Liver (tissue), 9 donors: Measurements from ENCODE around the gene CLCN7. TPM values are rescaled to one million over a fixed set of nuclear protein-coding genes. Genes with fewer than 3 reads are reported as not detected.

ENCODE experiments used
- DNase-seq: peaks from one replicate; pipeline ENCODE4 v3.0.0-alpha.2; 2017; ENCODE audit warnings: low spot score
- H3K27ac ChIP-seq, 2 donors: one replicate each; pipeline ENCODE4 v1.7.0; 2013; ENCODE audit warnings: inconsistent platforms in 2 of 2, low read length in 2 of 2, control low read depth in 1 of 2, low read depth in 1 of 2, mild to moderate bottlenecking in 1 of 2
- H3K27me3 ChIP-seq, 4 donors: one replicate each; pipeline versions ENCODE4 v1.6.1 to v1.7.0; 2013; ENCODE audit warnings: low read length in 3 of 4, inconsistent platforms in 1 of 4, mild to moderate bottlenecking in 1 of 4, moderate library complexity in 1 of 4; ENCODE audit not compliant: control insufficient read depth in 4 of 4, insufficient read depth in 4 of 4
- H3K36me3 ChIP-seq, 4 donors: one replicate each; pipeline versions ENCODE4 v1.6.1 to v1.7.0; 2013; ENCODE audit warnings: low read length in 3 of 4, mild to moderate bottlenecking in 3 of 4, low read depth in 1 of 4, moderate library complexity in 1 of 4; ENCODE audit not compliant: control insufficient read depth in 4 of 4, insufficient read depth in 3 of 4
- H3K4me1 ChIP-seq, 4 donors: one replicate each; pipeline versions ENCODE4 v1.6.1 to v1.7.0; 2013; ENCODE audit warnings: low read length in 3 of 4, mild to moderate bottlenecking in 3 of 4, moderate library complexity in 1 of 4; ENCODE audit not compliant: control insufficient read depth in 4 of 4, insufficient read depth in 4 of 4
- H3K4me3 ChIP-seq, 3 donors: one replicate each; pipeline versions ENCODE4 v1.6.1 to v1.7.0; 2013; ENCODE audit warnings: low read length in 3 of 3, control low read depth in 1 of 3, low read depth in 1 of 3, mild to moderate bottlenecking in 1 of 3
- H3K9ac ChIP-seq, 2 donors: one replicate each; pipeline ENCODE4 v1.7.0; 2013; ENCODE audit warnings: low read length in 2 of 2, mild to moderate bottlenecking in 2 of 2, moderate library complexity in 2 of 2, control low read depth in 1 of 2, low read depth in 1 of 2
- H3K9me3 ChIP-seq, 4 donors: one replicate each; pipeline versions ENCODE4 v1.6.1 to v1.7.0; 2013; ENCODE audit warnings: low read length in 3 of 4; ENCODE audit not compliant: control insufficient read depth in 4 of 4
- EGR1 ChIP-seq, 2 donors: IDR thresholded peaks; 2 replicates each; pipeline ENCODE4 v1.6.1; 2016 to 2018; ENCODE audit warnings: antibody characterized with exemption in 2 of 2, low read depth in 2 of 2
- FOXA1 ChIP-seq: IDR thresholded peaks from 2 replicates; pipeline ENCODE4 v1.6.1; 2016; ENCODE audit warnings: antibody characterized with exemption
- FOXA2 ChIP-seq: IDR thresholded peaks from 2 replicates; pipeline ENCODE4 v1.6.1; 2016; ENCODE audit warnings: antibody characterized with exemption
- GABPA ChIP-seq, 2 donors: IDR thresholded peaks in 1 of 2; conservative IDR thresholded peaks in 1 of 2; 2 replicates each; pipeline ENCODE4 v1.6.1; 2016; ENCODE audit warnings: antibody characterized with exemption in 2 of 2, mild to moderate bottlenecking in 1 of 2, moderate library complexity in 1 of 2
- HNF4A ChIP-seq, 2 donors: conservative IDR thresholded peaks; 2 replicates each; pipeline ENCODE4 v1.6.1; 2016; ENCODE audit warnings: antibody characterized with exemption in 2 of 2, mild to moderate bottlenecking in 2 of 2
- HNF4G ChIP-seq: IDR thresholded peaks from 2 replicates; pipeline ENCODE4 v1.6.1; 2016; ENCODE audit warnings: antibody characterized with exemption
- JUND ChIP-seq, 2 donors: IDR thresholded peaks; 2 replicates each; pipeline ENCODE4 v1.6.1; 2016; ENCODE audit warnings: antibody characterized with exemption in 2 of 2
- NR2F2 ChIP-seq: IDR thresholded peaks from 2 replicates; pipeline ENCODE4 v1.6.1; 2016; ENCODE audit warnings: antibody characterized with exemption
- RAD21 ChIP-seq, 2 donors: IDR thresholded peaks; 2 replicates each; pipeline ENCODE4 v1.6.1; 2016; ENCODE audit warnings: antibody characterized with exemption in 2 of 2, mild to moderate bottlenecking in 2 of 2
- RXRA ChIP-seq, 2 donors: IDR thresholded peaks; 2 replicates each; pipeline ENCODE4 v1.6.1; 2017 to 2018; ENCODE audit warnings: antibody characterized with exemption in 2 of 2, mild to moderate bottlenecking in 1 of 2
- SP1 ChIP-seq: IDR thresholded peaks from 2 replicates; pipeline ENCODE4 v1.6.1; 2018; ENCODE audit warnings: antibody characterized with exemption, mild to moderate bottlenecking
- TAF1 ChIP-seq: conservative IDR thresholded peaks from 2 replicates; pipeline ENCODE4 v1.6.1; 2016; ENCODE audit warnings: antibody characterized with exemption, mild to moderate bottlenecking
- YY1 ChIP-seq: IDR thresholded peaks from 2 replicates; pipeline ENCODE4 v1.6.1; 2016; ENCODE audit warnings: antibody characterized with exemption, mild to moderate bottlenecking
- WGBS: extraction: QIAGEN DNeasy Blood & Tissue Kit; methylation state at CpG from one replicate; pipeline ENCODE4 v1.1.7; 2013; 5-methylcytosine and 5-hydroxymethylcytosine counted together
- polyA plus RNA-seq, 2 donors: library from polyadenylated mRNA; stranded (reverse) in 1 of 2; unstranded in 1 of 2; fragments of 200-250 nt in 1 of 2; fragments of >200 nt in 1 of 2; fragmentation: Nextera tagmentation in 1 of 2; extraction: Ambion mirVana in 1 of 2; gene quantifications; one replicate each; pipeline versions ENCODE4 v1.2.1 to v1.2.3, GENCODE V29; 2013 to 2015
- total RNA-seq, 2 donors: library from RNA; depleted of rRNA; stranded (reverse); fragments of >200 nt; gene quantifications; one replicate each; pipeline ENCODE4 v1.2.3, GENCODE V29; 2014
- TF ChIP-seq, protein P1 (sequence below): IDR thresholded peaks from 2 replicates; pipeline ENCODE4 v1.6.1; 2016; ENCODE audit warnings: antibody characterized with exemption
- TF ChIP-seq, protein P2 (sequence below): IDR thresholded peaks from 2 replicates; pipeline ENCODE4 v1.6.1; 2016; ENCODE audit warnings: antibody characterized with exemption
- TF ChIP-seq, protein P3 (sequence below): IDR thresholded peaks from 2 replicates; pipeline ENCODE4 v1.6.1; 2016; ENCODE audit warnings: antibody characterized with exemption
- TF ChIP-seq, protein P4 (sequence below): fragments of 150-350 bp; IDR thresholded peaks from 2 replicates; pipeline ENCODE4 v1.5.1; 2017; ENCODE audit warnings: improper control_type of control experiment, low read depth, low read length; ENCODE audit not compliant: missing input control
- TF ChIP-seq, protein P5 (sequence below): IDR thresholded peaks from 2 replicates; pipeline ENCODE4 v1.6.1; 2016; ENCODE audit warnings: antibody characterized with exemption, mild to moderate bottlenecking
- donor health status: healthy.
- donor health status: healthy.
- donor health status: healthy.
- donor health status: healthy.
- donor health status: healthy.

The CLCN7 gene
- total and polyA plus RNA-seq, 4 donors: 13.9 to 36.2 (median 30.2) TPM

DNA sequence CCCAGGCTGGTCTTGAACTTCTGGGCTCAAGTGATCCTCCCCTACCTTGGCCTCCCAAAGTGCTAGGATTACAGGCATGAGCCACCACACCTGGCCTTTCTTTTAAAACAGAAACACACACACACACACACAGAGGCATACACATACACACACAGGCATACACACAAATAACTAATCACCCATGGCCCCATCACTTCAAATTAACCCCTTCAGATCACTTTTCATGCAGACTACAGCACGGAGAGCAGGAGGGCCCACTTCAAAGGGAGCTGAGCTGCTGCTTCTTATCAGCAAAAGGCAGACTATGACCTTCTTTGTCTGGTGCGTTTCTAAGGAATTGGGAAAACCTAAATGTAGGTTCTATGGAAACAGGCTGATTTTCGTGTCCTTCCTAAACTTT is 1.9 kb downstream of the CLCN7 start (continued):
- TF ChIP-seq, protein P1, sequence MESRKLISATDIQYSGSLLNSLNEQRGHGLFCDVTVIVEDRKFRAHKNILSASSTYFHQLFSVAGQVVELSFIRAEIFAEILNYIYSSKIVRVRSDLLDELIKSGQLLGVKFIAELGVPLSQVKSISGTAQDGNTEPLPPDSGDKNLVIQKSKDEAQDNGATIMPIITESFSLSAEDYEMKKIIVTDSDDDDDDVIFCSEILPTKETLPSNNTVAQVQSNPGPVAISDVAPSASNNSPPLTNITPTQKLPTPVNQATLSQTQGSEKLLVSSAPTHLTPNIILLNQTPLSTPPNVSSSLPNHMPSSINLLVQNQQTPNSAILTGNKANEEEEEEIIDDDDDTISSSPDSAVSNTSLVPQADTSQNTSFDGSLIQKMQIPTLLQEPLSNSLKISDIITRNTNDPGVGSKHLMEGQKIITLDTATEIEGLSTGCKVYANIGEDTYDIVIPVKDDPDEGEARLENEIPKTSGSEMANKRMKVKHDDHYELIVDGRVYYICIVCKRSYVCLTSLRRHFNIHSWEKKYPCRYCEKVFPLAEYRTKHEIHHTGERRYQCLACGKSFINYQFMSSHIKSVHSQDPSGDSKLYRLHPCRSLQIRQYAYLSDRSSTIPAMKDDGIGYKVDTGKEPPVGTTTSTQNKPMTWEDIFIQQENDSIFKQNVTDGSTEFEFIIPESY: no peak

DNA sequence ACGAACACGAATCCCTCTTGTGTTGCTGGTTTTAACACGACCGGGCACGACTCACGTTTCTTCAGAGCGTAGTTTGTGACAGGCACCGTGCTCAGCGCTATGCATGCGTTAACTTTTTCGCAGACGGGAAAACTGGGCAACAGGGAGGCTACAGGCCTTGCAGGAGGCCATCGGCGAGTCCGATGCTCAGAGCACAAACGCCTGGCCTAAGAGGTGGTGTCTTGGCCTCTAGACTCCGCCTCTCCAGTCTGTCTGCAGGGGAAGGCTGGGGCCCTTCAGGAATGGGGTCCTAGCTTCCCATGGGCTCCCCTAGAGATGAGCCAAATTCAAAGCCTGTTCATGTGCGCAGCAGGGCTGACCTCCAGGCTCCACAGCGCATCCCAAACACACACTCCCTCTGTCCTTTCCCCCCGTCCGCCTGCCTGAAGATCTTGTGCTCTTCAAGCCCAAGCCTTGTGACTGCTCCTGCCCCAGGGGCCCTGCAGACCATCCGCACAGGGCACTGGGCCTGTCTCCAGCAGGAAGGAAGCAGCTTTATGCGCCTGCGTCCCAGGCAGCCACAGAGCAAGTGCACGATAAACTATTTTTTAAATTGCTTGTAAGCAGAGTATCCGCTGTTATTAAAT is 3.1 kb downstream of the CLCN7 start:
- Histone ChIP-seq H3K9me3 (no peaks in the 10 kb centered on the region), H3K9ac (no peak overlapping the region), H3K4me1 (peaks cover 13 to 35% (median 24%) of the 10 kb centered on the region in 4 donors), H3K27ac (no peak overlapping the region), H3K4me3 (no peak overlapping the region), H3K27me3 (no peaks in the 10 kb centered on the region), H3K36me3 (no peaks in the 10 kb centered on the region)
- WGBS: 83% methylated on average over 26 of the region's 26 CpGs
- no peak for TF ChIP-seq SP1
- TF ChIP-seq YY1: no peak
- TF ChIP-seq, protein P2, sequence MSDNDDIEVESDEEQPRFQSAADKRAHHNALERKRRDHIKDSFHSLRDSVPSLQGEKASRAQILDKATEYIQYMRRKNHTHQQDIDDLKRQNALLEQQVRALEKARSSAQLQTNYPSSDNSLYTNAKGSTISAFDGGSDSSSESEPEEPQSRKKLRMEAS: no peak
- TF ChIP-seq, protein P3, sequence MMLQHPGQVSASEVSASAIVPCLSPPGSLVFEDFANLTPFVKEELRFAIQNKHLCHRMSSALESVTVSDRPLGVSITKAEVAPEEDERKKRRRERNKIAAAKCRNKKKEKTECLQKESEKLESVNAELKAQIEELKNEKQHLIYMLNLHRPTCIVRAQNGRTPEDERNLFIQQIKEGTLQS: no peak
- TF ChIP-seq GABPA (IDR thresholded peaks at IDR 0.05 in 1 of 2, conservative IDR thresholded peaks at IDR 0.05 in 1 of 2): no peak
- TF ChIP-seq TAF1: no peak
- TF ChIP-seq, protein P1: no peak
- no peak for TF ChIP-seq HNF4G
- TF ChIP-seq, protein P4, sequence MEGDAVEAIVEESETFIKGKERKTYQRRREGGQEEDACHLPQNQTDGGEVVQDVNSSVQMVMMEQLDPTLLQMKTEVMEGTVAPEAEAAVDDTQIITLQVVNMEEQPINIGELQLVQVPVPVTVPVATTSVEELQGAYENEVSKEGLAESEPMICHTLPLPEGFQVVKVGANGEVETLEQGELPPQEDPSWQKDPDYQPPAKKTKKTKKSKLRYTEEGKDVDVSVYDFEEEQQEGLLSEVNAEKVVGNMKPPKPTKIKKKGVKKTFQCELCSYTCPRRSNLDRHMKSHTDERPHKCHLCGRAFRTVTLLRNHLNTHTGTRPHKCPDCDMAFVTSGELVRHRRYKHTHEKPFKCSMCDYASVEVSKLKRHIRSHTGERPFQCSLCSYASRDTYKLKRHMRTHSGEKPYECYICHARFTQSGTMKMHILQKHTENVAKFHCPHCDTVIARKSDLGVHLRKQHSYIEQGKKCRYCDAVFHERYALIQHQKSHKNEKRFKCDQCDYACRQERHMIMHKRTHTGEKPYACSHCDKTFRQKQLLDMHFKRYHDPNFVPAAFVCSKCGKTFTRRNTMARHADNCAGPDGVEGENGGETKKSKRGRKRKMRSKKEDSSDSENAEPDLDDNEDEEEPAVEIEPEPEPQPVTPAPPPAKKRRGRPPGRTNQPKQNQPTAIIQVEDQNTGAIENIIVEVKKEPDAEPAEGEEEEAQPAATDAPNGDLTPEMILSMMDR: no peak
- no peak for TF ChIP-seq FOXA2
- TF ChIP-seq NR2F2: no peak
- DNase-seq: no peak

DNA sequence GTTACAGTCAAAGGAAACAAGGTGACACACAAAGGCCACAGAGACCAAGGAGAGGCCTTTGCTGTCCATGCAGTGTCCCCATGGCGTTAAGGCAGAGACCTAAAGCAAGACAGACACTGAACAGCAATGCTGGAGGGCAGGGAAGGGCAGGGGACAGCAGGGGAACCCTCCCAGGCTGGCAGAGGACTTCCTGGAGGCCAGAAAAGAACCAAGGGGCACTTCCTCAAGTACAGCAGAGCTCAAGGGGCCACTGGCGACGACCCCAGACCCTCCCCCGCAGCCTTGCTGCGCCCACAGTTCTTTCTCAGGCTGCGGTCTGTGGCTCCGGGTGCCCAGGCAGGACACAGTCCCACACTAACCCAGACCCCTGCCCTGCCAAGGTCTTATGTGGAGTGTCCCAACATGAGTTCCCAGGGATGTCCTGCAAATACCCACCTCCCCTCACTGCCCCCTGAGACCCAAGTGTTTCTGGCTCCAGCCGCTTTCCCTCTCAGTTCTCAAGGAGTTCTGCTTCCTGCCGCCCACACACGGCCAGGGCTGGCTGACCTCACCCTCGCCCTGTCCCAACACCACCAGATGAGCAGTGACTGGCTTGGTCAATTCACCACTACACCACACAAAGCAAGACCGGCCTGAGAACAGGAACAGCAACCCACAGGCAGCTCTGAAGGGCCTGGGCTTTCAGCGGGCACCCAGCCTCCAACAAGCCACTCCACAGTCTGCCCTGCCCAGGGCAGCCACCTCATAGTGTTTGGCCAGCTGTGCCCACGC is 4.2 kb downstream of the CLCN7 start:
- Histone ChIP-seq H3K36me3 (no peaks in the 10 kb centered on the region), H3K4me3 (no peak overlapping the region), H3K9ac (no peak overlapping the region), H3K27ac (peak overlapping the region in 1 of 2 donors; percentile 42), H3K9me3 (no peaks in the 10 kb centered on the region), H3K4me1 (peaks cover 13 to 34% (median 21%) of the 10 kb centered on the region in 4 donors), H3K27me3 (no peaks in the 10 kb centered on the region)
- 74% methylated on average over 14 of the region's 14 CpGs for WGBS
- DNase-seq: no peak
- TF ChIP-seq RAD21 (IDR thresholded peaks at IDR 0.05) (no peak), YY1 (no peak), HNF4A (conservative IDR thresholded peaks at IDR 0.05) (no peak), GABPA (IDR thresholded peaks at IDR 0.05 in 1 of 2, conservative IDR thresholded peaks at IDR 0.05 in 1 of 2) (no peak), TAF1 (no peak), JUND (IDR thresholded peaks at IDR 0.05) (no peak), EGR1 (IDR thresholded peaks at IDR 0.05; ENCODE audit: low read depth in 2 of 2) (no peak), RXRA (IDR thresholded peaks at IDR 0.05) (no peak), FOXA2 (no peak), SP1 (no peak), FOXA1 (no peak), HNF4G (no peak), NR2F2 (no peak)
- TF ChIP-seq, protein P5, sequence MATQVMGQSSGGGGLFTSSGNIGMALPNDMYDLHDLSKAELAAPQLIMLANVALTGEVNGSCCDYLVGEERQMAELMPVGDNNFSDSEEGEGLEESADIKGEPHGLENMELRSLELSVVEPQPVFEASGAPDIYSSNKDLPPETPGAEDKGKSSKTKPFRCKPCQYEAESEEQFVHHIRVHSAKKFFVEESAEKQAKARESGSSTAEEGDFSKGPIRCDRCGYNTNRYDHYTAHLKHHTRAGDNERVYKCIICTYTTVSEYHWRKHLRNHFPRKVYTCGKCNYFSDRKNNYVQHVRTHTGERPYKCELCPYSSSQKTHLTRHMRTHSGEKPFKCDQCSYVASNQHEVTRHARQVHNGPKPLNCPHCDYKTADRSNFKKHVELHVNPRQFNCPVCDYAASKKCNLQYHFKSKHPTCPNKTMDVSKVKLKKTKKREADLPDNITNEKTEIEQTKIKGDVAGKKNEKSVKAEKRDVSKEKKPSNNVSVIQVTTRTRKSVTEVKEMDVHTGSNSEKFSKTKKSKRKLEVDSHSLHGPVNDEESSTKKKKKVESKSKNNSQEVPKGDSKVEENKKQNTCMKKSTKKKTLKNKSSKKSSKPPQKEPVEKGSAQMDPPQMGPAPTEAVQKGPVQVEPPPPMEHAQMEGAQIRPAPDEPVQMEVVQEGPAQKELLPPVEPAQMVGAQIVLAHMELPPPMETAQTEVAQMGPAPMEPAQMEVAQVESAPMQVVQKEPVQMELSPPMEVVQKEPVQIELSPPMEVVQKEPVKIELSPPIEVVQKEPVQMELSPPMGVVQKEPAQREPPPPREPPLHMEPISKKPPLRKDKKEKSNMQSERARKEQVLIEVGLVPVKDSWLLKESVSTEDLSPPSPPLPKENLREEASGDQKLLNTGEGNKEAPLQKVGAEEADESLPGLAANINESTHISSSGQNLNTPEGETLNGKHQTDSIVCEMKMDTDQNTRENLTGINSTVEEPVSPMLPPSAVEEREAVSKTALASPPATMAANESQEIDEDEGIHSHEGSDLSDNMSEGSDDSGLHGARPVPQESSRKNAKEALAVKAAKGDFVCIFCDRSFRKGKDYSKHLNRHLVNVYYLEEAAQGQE: no peak
- TF ChIP-seq, protein P2: no peak
